T-helper 1 cell treated with Interleukin-12 subunit alpha and Interleukin-12 subunit beta and Interleukin-4 antibody, amounts not matched to agents 30 μg/mL and 1 μg/mL, for 36 hours (primary cell): ENCODE measurements around the gene C1QTNF5.

ENCODE experiments used
- H3K27ac Mint-ChIP-seq: one replicate; pipeline ENCODE4 v1.8.0; 2021; ENCODE audit warnings: mild to moderate bottlenecking, mixed read lengths
- H3K27me3 Mint-ChIP-seq: one replicate; pipeline ENCODE4 v1.8.0; 2021; ENCODE audit warnings: low read depth, mixed read lengths
- H3K36me3 Mint-ChIP-seq: one replicate; pipeline ENCODE4 v1.8.0; 2021; ENCODE audit warnings: low read depth, mixed read lengths
- H3K4me1 Mint-ChIP-seq: one replicate; pipeline ENCODE4 v1.8.0; 2021; ENCODE audit warnings: low read depth, mixed read lengths
- H3K4me3 Mint-ChIP-seq: one replicate; pipeline ENCODE4 v1.8.0; 2021; ENCODE audit warnings: mild to moderate bottlenecking, moderate library complexity, mixed read lengths
- H3K9me3 Mint-ChIP-seq: one replicate; pipeline ENCODE4 v1.8.0; 2021; ENCODE audit warnings: mixed read lengths

The C1QTNF5 gene

GRCh38 chr11:119315131-119316015, 25.3 kb downstream of the C1QTNF5 start:
- Mint-ChIP-seq H3K36me3 (no peaks in the 10 kb centered on the region), H3K4me3 (peak overlapping the region; percentile 48), H3K27me3 (peaks cover 35% of the 10 kb centered on the region), H3K4me1 (peaks cover 15% of the 10 kb centered on the region), H3K9me3 (no peaks in the 10 kb centered on the region), H3K27ac (no peak overlapping the region)

GRCh38 chr11:119314726-119315125, 26.0 kb downstream of the C1QTNF5 start:
- Mint-ChIP-seq H3K9me3 (no peaks in the 10 kb centered on the region), H3K27me3 (peaks cover 34% of the 10 kb centered on the region), H3K4me1 (peaks cover 12% of the 10 kb centered on the region), H3K4me3 (no peak overlapping the region), H3K27ac (no peak overlapping the region), H3K36me3 (no peaks in the 10 kb centered on the region)

GRCh38 chr11:119310682-119311052, 30.0 kb downstream of the C1QTNF5 start:
- H3K27ac Mint-ChIP-seq: no peak overlapping the region
- H3K4me1 Mint-ChIP-seq: peaks cover 17% of the 10 kb centered on the region
- peaks cover 8% of the 10 kb centered on the region for H3K27me3 Mint-ChIP-seq
- H3K4me3 Mint-ChIP-seq: no peak overlapping the region
- H3K9me3 Mint-ChIP-seq: no peaks in the 10 kb centered on the region
- no peaks in the 10 kb centered on the region for H3K36me3 Mint-ChIP-seq

GRCh38 chr11:119309953-119310681, 30.6 kb downstream of the C1QTNF5 start:
- Mint-ChIP-seq H3K4me1 (peaks cover 18% of the 10 kb centered on the region), H3K27me3 (peaks cover 4% of the 10 kb centered on the region), H3K4me3 (no peak overlapping the region), H3K27ac (no peak overlapping the region), H3K36me3 (peaks cover 2% of the 10 kb centered on the region), H3K9me3 (no peaks in the 10 kb centered on the region)

GRCh38 chr11:119309411-119309810, 31.3 kb downstream of the C1QTNF5 start:
- H3K27ac Mint-ChIP-seq: no peak overlapping the region
- peaks cover 22% of the 10 kb centered on the region for H3K4me1 Mint-ChIP-seq
- peaks cover 4% of the 10 kb centered on the region for H3K27me3 Mint-ChIP-seq
- no peaks in the 10 kb centered on the region for H3K9me3 Mint-ChIP-seq
- no peak overlapping the region for H3K4me3 Mint-ChIP-seq
- H3K36me3 Mint-ChIP-seq: peaks cover 3% of the 10 kb centered on the region

GRCh38 chr11:119307974-119308373, 32.7 kb downstream of the C1QTNF5 start:
- Mint-ChIP-seq H3K27me3 (no peaks in the 10 kb centered on the region), H3K36me3 (peaks cover 15% of the 10 kb centered on the region), H3K9me3 (no peaks in the 10 kb centered on the region), H3K4me3 (no peak overlapping the region), H3K27ac (no peak overlapping the region), H3K4me1 (peaks cover 22% of the 10 kb centered on the region)

- H3K9me3 Mint-ChIP-seq: no peaks in the 10 kb centered on the region
- H3K4me3 Mint-ChIP-seq: no peak overlapping the region
- H3K27me3 Mint-ChIP-seq: no peaks in the 10 kb centered on the region
- H3K4me1 Mint-ChIP-seq: peaks cover 22% of the 10 kb centered on the region
- no peak overlapping the region for H3K27ac Mint-ChIP-seq
- H3K36me3 Mint-ChIP-seq: peaks cover 21% of the 10 kb centered on the region
Measured at GRCh38 chr11:119307219-119307618, 33.5 kb downstream of the C1QTNF5 start.

- H3K4me3 Mint-ChIP-seq: peak overlapping the region; percentile 5
Measured at GRCh38 chr11:119306373-119306890, 34.3 kb downstream of the C1QTNF5 start.

GRCh38 chr11:119305556-119306372, 34.9 kb downstream of the C1QTNF5 start:
- no peaks in the 10 kb centered on the region for H3K27me3 Mint-ChIP-seq
- peak overlapping the region; percentile 77 for H3K27ac Mint-ChIP-seq
- peaks cover 22% of the 10 kb centered on the region for H3K4me1 Mint-ChIP-seq
- no peak overlapping the region for H3K4me3 Mint-ChIP-seq
- H3K36me3 Mint-ChIP-seq: peaks cover 26% of the 10 kb centered on the region
- no peaks in the 10 kb centered on the region for H3K9me3 Mint-ChIP-seq

More at GRCh38 chr11:119306373-119306890, 34.3 kb downstream of the C1QTNF5 start:
- peaks cover 22% of the 10 kb centered on the region for H3K4me1 Mint-ChIP-seq
- no peaks in the 10 kb centered on the region for H3K9me3 Mint-ChIP-seq
- peak overlapping the region; percentile 70 for H3K27ac Mint-ChIP-seq
- peaks cover 22% of the 10 kb centered on the region for H3K36me3 Mint-ChIP-seq
- H3K27me3 Mint-ChIP-seq: no peaks in the 10 kb centered on the region

- H3K4me1 Mint-ChIP-seq: peaks cover 22% of the 10 kb centered on the region
- H3K4me3 Mint-ChIP-seq: no peak overlapping the region
- peaks cover 47% of the 10 kb centered on the region for H3K36me3 Mint-ChIP-seq
- H3K27ac Mint-ChIP-seq: no peak overlapping the region
- no peaks in the 10 kb centered on the region for H3K27me3 Mint-ChIP-seq
- no peaks in the 10 kb centered on the region for H3K9me3 Mint-ChIP-seq
Measured at GRCh38 chr11:119303227-119303718, 37.4 kb downstream of the C1QTNF5 start.

GRCh38 chr11:119300198-119300964, 40.3 kb downstream of the C1QTNF5 start:
- Mint-ChIP-seq H3K4me1 (peaks cover 7% of the 10 kb centered on the region), H3K4me3 (no peak overlapping the region), H3K27ac (no peak overlapping the region), H3K27me3 (no peaks in the 10 kb centered on the region), H3K9me3 (no peaks in the 10 kb centered on the region), H3K36me3 (peaks cover 59% of the 10 kb centered on the region)

- no peaks in the 10 kb centered on the region for H3K27me3 Mint-ChIP-seq
- no peaks in the 10 kb centered on the region for H3K9me3 Mint-ChIP-seq
- H3K27ac Mint-ChIP-seq: no peak overlapping the region
- no peaks in the 10 kb centered on the region for H3K4me1 Mint-ChIP-seq
- no peak overlapping the region for H3K4me3 Mint-ChIP-seq
- peaks cover 56% of the 10 kb centered on the region for H3K36me3 Mint-ChIP-seq
Measured at GRCh38 chr11:119299416-119299815, 41.3 kb downstream of the C1QTNF5 start.

GRCh38 chr11:119298726-119299125, 42.0 kb downstream of the C1QTNF5 start:
- no peak overlapping the region for H3K27ac Mint-ChIP-seq
- H3K36me3 Mint-ChIP-seq: peaks cover 52% of the 10 kb centered on the region
- H3K9me3 Mint-ChIP-seq: no peaks in the 10 kb centered on the region
- no peaks in the 10 kb centered on the region for H3K27me3 Mint-ChIP-seq
- H3K4me1 Mint-ChIP-seq: no peaks in the 10 kb centered on the region
- H3K4me3 Mint-ChIP-seq: no peak overlapping the region
